Fibroblast of mammary gland (primary cell): ENCODE measurements around the gene ZNF516.

Experiments used
- DNase-seq: peaks from one replicate; pipeline ENCODE4 v3.0.0-alpha.2; 2010; ENCODE audit warnings: low read depth
- H3K4me3 ChIP-seq: 2 replicates; pipeline ENCODE4 v1.5.1; 2011; ENCODE audit warnings: low read depth, mild to moderate bottlenecking, low read length, moderate library complexity; ENCODE audit not compliant: control insufficient read depth
- TF ChIP-seq, protein P1 (sequence below): conservative IDR thresholded peaks from 2 replicates; pipeline ENCODE4 v1.5.1; 2011; ENCODE audit warnings: low read depth, low read length, inconsistent platforms; ENCODE audit not compliant: control insufficient read depth, insufficient read depth

Gene ZNF516

DNA sequence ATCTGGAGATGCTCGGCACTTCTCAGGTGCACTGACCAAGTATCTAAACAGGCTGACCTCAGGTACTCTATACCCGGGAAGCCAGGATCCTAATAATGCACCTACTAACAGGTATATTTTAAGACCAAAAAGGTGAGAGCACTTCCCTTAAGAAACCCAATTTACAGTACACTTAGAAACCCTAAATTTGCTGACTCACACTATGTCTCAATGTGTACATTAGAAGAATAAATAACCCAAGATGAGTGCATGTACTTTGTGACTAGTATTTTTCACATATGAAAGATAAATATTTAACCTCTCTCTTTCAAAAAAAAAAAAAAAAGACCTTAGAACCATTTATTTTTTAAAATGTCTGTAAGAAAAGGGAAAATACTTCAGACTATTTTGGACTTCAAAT, 118.8 kb downstream of the ZNF516 start:
- no peak overlapping the region for H3K4me3 ChIP-seq
- DNase-seq, result no peak
- TF ChIP-seq, protein P1, sequence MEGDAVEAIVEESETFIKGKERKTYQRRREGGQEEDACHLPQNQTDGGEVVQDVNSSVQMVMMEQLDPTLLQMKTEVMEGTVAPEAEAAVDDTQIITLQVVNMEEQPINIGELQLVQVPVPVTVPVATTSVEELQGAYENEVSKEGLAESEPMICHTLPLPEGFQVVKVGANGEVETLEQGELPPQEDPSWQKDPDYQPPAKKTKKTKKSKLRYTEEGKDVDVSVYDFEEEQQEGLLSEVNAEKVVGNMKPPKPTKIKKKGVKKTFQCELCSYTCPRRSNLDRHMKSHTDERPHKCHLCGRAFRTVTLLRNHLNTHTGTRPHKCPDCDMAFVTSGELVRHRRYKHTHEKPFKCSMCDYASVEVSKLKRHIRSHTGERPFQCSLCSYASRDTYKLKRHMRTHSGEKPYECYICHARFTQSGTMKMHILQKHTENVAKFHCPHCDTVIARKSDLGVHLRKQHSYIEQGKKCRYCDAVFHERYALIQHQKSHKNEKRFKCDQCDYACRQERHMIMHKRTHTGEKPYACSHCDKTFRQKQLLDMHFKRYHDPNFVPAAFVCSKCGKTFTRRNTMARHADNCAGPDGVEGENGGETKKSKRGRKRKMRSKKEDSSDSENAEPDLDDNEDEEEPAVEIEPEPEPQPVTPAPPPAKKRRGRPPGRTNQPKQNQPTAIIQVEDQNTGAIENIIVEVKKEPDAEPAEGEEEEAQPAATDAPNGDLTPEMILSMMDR, result no peak

DNA sequence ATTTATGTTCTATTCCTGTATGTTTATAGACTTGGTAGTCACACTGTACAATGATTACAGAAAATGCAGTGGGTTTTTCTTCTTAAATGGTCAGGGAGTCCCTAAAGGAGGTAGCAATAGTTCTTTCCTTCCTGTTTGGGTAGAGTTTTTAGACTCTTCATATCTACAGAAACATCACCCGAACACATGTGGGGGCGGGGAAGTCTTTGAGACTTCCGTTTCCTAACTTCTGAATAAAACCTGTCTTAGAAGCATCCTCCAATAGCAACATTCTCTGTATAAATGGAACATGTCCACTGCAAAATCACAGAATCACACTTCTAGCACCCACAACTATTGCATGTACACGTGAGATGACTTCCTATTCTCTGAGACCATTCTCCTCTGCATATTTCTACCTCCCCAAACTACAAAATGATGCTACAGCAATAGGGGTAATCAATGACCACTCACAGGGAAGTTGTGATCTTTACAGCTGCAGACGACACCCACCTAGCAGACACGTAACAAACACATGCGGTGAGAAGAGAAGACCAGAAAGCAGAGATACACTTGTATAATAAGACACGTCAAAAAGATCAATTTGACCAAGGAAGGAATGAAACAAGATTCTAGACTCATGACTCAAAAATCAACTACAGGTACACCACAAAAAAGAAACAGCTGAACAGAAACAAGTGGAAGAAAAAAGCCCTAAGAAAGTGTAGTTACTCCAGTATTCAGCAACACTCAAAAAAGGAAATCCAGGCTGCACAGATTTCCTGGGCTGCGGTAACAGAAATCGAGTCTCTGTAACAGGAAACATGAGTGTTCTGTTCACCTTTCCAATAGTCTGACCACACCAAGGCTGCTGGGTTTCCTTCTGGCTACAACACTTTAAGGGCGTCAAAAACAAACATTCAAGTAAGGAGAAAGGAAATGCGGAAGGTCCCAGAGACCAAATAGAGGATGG, 120.4 kb downstream of the ZNF516 start:
- DNase-seq, result no peak
- no peak overlapping the region for H3K4me3 ChIP-seq
- TF ChIP-seq, protein P1, result no peak

DNA sequence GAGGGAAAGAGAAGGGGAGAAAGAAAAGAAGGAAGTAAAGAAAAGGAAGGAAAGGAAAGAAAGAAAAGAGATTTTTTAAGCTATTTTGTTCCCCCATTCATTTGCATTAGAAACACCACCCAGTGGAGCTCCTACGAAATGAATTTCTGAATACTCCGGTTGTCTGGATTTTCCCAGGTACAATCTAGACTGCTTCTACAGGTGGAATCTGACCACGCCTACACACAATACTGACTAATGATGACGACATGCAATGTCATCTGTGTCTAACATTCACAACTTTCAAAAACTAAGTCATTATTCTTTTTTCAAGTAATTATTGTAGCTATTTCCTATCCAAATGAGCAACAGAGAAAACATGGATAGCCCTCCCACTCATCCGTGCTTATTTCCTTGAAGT, 121.7 kb downstream of the ZNF516 start:
- TF ChIP-seq, protein P1, result no peak
- no peak overlapping the region for H3K4me3 ChIP-seq
- no peak for DNase-seq

DNA sequence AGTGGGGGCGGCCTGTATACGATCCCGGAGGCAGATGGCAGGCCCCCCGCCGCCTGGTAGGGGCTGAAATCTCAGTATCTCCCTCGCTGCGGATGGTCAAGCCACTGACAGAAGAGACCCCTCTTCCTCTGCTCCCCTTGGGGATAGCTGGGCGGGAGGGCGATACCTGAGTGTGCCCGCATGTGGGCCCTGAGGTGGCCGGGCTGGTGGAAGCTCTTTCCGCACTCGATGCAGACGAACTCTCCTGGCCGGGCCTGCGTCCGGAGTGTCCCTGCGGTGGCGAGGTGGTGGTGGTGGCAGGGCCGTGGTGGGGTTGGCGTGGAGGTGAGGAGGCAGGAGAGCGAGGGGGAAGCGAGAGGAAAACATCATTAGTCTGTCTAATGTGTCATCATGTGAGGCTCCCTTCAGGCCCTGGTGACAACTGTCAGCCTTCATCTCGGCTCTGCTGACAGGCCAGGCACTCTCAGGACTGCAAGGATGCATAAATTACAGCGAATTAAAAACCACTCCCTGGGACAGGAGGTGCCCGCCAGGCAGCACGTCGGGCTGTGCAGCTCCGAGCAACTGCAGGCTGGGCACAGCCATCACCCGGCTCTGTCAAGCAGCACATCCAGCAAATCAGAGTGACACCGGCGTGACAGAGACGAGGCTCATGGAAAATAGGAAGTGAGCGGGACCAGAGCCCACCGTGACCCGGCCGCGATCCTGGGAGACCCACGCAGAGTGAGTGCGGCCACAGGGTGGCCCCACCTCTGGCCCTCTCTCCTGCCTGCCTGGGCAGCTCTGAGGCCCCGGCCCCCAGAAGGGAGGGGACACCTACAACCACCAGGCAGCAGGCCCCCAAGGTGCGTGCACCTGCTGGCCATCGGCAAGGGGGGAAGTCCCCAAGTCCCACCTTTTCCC, 123.5 kb downstream of the ZNF516 start:
- DNase-seq, result no peak
- no peak overlapping the region for H3K4me3 ChIP-seq
- TF ChIP-seq, protein P1, result no peak

DNA sequence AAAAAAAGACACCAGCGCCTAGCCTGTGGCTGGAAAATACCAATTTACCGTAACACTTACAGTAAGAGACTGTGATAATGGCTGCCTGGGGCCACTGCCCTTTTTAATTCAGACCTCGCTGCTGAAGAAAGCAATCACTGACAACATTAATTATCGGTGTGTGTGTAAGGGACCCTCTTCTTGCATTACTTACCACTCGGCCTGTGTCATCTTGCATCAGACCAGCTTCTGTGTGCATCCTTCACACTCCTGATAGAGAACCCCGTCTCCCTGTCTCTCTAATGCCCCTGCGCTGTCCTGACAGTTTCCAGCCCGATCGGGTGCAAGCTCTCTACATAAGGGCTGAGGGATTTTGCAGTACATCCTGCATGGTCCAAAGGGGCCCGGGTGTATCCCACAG, 124.4 kb downstream of the ZNF516 start:
- H3K4me3 ChIP-seq, result no peak overlapping the region
- DNase-seq, result no peak
- TF ChIP-seq, protein P1, result no peak

DNA sequence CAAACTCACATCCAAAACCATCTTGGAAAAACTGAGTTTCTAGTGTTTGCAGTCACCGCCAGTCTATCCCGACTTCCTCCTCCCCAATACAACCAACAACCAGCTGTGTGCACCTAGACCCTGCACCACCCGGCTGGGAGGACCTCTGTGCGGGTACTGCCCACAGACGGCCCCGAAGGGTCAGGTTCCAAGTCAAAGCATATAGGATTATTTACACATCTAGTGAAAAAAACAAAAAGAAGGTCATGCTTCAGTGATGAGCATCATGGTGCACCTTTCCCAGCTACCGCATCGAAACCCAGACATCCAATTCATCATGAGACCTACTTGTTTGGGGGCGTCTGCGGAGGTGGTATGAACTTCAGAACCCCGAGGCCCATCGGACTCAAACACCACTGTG, 124.8 kb downstream of the ZNF516 start:
- TF ChIP-seq, protein P1, result no peak

More for the DNA sequence above, 124.8 kb downstream of the ZNF516 start:
- no peak overlapping the region for H3K4me3 ChIP-seq
- DNase-seq, result no peak
